ENCODE data around the gene PPM1A. TPM values are rescaled to one million over a fixed set of nuclear protein-coding genes. Genes with fewer than 3 reads are reported as not detected.

Gene PPM1A
- total and polyA plus RNA-seq, 2 of the 13 experiments (the other 11 are each of a cell fraction or from before 2014, with no cell fraction given) = 23.3 to 29.8 TPM

DNA sequence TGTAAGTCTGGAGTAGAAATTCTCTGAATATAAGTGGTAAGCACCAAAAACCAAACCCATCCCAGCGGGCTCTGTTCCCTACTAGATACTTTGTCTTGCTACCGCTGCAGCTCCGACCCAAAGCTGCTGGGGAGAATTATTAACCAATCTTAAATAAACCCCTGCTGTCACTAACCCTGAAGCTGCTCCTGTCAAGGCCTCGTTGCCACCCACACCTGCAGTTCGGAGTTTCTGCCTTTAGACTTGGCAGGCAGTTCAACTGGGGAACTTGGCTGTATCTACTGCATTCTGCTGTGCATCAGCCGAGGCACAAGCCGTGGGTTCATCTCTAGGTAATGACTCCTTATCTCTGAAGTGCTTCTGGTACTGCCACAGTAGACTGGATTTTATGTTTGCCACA, 55.5 kb downstream of the PPM1A start (continued):
- TF ChIP-seq ZNF354B (CRISPR knock-in tag; IDR thresholded peaks at IDR 0.05) = no peak
- TF ChIP-seq, protein P1, sequence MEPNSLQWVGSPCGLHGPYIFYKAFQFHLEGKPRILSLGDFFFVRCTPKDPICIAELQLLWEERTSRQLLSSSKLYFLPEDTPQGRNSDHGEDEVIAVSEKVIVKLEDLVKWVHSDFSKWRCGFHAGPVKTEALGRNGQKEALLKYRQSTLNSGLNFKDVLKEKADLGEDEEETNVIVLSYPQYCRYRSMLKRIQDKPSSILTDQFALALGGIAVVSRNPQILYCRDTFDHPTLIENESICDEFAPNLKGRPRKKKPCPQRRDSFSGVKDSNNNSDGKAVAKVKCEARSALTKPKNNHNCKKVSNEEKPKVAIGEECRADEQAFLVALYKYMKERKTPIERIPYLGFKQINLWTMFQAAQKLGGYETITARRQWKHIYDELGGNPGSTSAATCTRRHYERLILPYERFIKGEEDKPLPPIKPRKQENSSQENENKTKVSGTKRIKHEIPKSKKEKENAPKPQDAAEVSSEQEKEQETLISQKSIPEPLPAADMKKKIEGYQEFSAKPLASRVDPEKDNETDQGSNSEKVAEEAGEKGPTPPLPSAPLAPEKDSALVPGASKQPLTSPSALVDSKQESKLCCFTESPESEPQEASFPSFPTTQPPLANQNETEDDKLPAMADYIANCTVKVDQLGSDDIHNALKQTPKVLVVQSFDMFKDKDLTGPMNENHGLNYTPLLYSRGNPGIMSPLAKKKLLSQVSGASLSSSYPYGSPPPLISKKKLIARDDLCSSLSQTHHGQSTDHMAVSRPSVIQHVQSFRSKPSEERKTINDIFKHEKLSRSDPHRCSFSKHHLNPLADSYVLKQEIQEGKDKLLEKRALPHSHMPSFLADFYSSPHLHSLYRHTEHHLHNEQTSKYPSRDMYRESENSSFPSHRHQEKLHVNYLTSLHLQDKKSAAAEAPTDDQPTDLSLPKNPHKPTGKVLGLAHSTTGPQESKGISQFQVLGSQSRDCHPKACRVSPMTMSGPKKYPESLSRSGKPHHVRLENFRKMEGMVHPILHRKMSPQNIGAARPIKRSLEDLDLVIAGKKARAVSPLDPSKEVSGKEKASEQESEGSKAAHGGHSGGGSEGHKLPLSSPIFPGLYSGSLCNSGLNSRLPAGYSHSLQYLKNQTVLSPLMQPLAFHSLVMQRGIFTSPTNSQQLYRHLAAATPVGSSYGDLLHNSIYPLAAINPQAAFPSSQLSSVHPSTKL (CRISPR knock-in tag; IDR thresholded peaks at IDR 0.05) = 0 out of 2 replicates have a peak, but pooled peaks have one; percentile 16
- TF ChIP-seq NKX3-1 (CRISPR knock-in tag; IDR thresholded peaks at IDR 0.05) = no peak
- no peak for TF ChIP-seq GATAD1 (CRISPR knock-in tag; IDR thresholded peaks at IDR 0.05)
- no peak for TF ChIP-seq SRSF1 (optimal IDR thresholded peaks at IDR 0.05; ENCODE audit: low read depth, low read length)
- no peak for TF ChIP-seq ZNF883 (CRISPR knock-in tag; IDR thresholded peaks at IDR 0.05; ENCODE audit: not compliant biosample characterization)
- no peak for TF ChIP-seq ZIK1 (CRISPR knock-in tag; IDR thresholded peaks at IDR 0.05; ENCODE audit: borderline replicate concordance, low read depth)
- TF ChIP-seq, protein P2, sequence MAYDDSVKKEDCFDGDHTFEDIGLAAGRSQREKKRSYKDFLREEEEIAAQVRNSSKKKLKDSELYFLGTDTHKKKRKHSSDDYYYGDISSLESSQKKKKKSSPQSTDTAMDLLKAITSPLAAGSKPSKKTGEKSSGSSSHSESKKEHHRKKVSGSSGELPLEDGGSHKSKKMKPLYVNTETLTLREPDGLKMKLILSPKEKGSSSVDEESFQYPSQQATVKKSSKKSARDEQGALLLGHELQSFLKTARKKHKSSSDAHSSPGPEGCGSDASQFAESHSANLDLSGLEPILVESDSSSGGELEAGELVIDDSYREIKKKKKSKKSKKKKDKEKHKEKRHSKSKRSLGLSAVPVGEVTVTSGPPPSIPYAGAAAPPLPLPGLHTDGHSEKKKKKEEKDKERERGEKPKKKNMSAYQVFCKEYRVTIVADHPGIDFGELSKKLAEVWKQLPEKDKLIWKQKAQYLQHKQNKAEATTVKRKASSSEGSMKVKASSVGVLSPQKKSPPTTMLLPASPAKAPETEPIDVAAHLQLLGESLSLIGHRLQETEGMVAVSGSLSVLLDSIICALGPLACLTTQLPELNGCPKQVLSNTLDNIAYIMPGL (CRISPR knock-in tag; IDR thresholded peaks at IDR 0.05; ENCODE audit: borderline replicate concordance in 1 of 2, low read depth in 1 of 2) = no peak
- no peak for TF ChIP-seq PPARG (CRISPR knock-in tag; conservative IDR thresholded peaks at IDR 0.05)
- no peak for TF ChIP-seq ETV6 (CRISPR knock-in tag; conservative IDR thresholded peaks at IDR 0.05)
- no peak for TF ChIP-seq SIX4 (CRISPR knock-in tag; IDR thresholded peaks at IDR 0.05)
- no peak for TF ChIP-seq ZMYM3 (CRISPR knock-in tag; IDR thresholded peaks at IDR 0.05)
- TF ChIP-seq ZNF780A (CRISPR knock-in tag; IDR thresholded peaks at IDR 0.05) = no peak
- TF ChIP-seq TARDBP (CRISPR knock-in tag; IDR thresholded peaks at IDR 0.05) = no peak
- TF ChIP-seq ZBTB3 (CRISPR knock-in tag; IDR thresholded peaks at IDR 0.05; ENCODE audit: borderline replicate concordance, low read depth) = no peak
- TF ChIP-seq, protein P3, sequence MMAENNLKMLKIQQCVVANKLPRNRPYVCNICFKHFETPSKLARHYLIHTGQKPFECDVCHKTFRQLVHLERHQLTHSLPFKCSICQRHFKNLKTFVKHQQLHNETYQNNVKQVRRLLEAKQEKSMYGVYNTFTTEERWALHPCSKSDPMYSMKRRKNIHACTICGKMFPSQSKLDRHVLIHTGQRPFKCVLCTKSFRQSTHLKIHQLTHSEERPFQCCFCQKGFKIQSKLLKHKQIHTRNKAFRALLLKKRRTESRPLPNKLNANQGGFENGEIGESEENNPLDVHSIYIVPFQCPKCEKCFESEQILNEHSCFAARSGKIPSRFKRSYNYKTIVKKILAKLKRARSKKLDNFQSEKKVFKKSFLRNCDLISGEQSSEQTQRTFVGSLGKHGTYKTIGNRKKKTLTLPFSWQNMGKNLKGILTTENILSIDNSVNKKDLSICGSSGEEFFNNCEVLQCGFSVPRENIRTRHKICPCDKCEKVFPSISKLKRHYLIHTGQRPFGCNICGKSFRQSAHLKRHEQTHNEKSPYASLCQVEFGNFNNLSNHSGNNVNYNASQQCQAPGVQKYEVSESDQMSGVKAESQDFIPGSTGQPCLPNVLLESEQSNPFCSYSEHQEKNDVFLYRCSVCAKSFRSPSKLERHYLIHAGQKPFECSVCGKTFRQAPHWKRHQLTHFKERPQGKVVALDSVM (CRISPR knock-in tag; IDR thresholded peaks at IDR 0.05) = no peak
- no peak for TF ChIP-seq HNF4A (CRISPR knock-in tag; IDR thresholded peaks at IDR 0.05)
- TF ChIP-seq, protein P4, sequence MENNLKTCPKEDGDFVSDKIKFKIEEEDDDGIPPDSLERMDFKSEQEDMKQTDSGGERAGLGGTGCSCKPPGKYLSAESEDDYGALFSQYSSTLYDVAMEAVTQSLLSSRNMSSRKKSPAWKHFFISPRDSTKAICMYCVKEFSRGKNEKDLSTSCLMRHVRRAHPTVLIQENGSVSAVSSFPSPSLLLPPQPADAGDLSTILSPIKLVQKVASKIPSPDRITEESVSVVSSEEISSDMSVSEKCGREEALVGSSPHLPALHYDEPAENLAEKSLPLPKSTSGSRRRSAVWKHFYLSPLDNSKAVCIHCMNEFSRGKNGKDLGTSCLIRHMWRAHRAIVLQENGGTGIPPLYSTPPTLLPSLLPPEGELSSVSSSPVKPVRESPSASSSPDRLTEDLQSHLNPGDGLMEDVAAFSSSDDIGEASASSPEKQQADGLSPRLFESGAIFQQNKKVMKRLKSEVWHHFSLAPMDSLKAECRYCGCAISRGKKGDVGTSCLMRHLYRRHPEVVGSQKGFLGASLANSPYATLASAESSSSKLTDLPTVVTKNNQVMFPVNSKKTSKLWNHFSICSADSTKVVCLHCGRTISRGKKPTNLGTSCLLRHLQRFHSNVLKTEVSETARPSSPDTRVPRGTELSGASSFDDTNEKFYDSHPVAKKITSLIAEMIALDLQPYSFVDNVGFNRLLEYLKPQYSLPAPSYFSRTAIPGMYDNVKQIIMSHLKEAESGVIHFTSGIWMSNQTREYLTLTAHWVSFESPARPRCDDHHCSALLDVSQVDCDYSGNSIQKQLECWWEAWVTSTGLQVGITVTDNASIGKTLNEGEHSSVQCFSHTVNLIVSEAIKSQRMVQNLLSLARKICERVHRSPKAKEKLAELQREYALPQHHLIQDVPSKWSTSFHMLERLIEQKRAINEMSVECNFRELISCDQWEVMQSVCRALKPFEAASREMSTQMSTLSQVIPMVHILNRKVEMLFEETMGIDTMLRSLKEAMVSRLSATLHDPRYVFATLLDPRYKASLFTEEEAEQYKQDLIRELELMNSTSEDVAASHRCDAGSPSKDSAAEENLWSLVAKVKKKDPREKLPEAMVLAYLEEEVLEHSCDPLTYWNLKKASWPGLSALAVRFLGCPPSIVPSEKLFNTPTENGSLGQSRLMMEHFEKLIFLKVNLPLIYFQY (CRISPR knock-in tag; IDR thresholded peaks at IDR 0.05; ENCODE audit: borderline replicate concordance) = 0 out of 2 replicates have a peak, but pooled peaks have one; percentile 24
- TF ChIP-seq ZFP1 (CRISPR knock-in tag; IDR thresholded peaks at IDR 0.05) = no peak
- TF ChIP-seq MTA3 (CRISPR knock-in tag; IDR thresholded peaks at IDR 0.05) = no peak
